T-cell (primary cell): ENCODE data around the gene CYB561D2. TPM values are rescaled to one million over a fixed set of nuclear protein-coding genes. Genes with fewer than 3 reads are reported as not detected.

Experiments used
- ATAC-seq, 4 experiments: fragments of 200-7000 bp in 3 of 4; fragments of 150-1000 bp in 1 of 4; cut with Tn5 transposase; replicated peaks in 1 of 4; 1 replicate in 3 of 4; 2 replicates in 1 of 4; pipeline ENCODE4 v1.10.0; 2021; ENCODE audit warnings: moderate library complexity in 3 of 4, mild to moderate bottlenecking in 2 of 4, moderate number of reproducible peaks in 1 of 4
- CTCF ChIA-PET, 2 donors: fragments of 300-600 bp; sonication (Branson Sonifier 250); formaldehyde crosslinking; loops; one replicate each; lab custom pipeline; 2022; ENCODE audit warnings: antibody characterized with exemption in 2 of 2; lab: Charles Lee
- POLR2A ChIA-PET, 2 donors: fragments of 300-600 bp; sonication (Branson Sonifier 250); formaldehyde crosslinking; loops; one replicate each; lab custom pipeline; 2022; ENCODE audit warnings: antibody characterized with exemption in 2 of 2; lab: Charles Lee
- DNase-seq, 35 experiments: peaks; one replicate each; pipeline versions ENCODE4 v3.0.0 to v3.0.0-alpha.2; 2013 to 2023
- H3K27ac ChIP-seq: one replicate; pipeline ENCODE4 v1.5.1; 2013; ENCODE audit warnings: low read length
- H3K27me3 ChIP-seq, 2 experiments: replicated peaks in 1 of 2; 1 replicate in 1 of 2; 2 replicates in 1 of 2; pipeline versions ENCODE4 v1.6.1 to v1.7.0; 2013; ENCODE audit warnings: low read length in 1 of 2, mixed read lengths in 1 of 2; ENCODE audit not compliant: control insufficient read depth in 2 of 2, insufficient read depth in 2 of 2; ENCODE audit errors: extremely low read depth in 1 of 2
- H3K36me3 ChIP-seq, 2 donors: 1 replicate in 1 of 2; 2 replicates in 1 of 2; pipeline versions ENCODE4 v1.6.1 to v1.7.0; 2013; ENCODE audit warnings: low read length in 1 of 2; ENCODE audit not compliant: control insufficient read depth in 2 of 2, insufficient read depth in 1 of 2; ENCODE audit errors: extremely low read depth in 1 of 2
- H3K4me1 ChIP-seq, 2 experiments: 1 replicate in 1 of 2; 2 replicates in 1 of 2; pipeline versions ENCODE4 v1.6.1 to v1.7.0; 2013; ENCODE audit warnings: low read length in 2 of 2, mixed read lengths in 1 of 2; ENCODE audit not compliant: insufficient read depth in 2 of 2, control insufficient read depth in 1 of 2; ENCODE audit errors: extremely low read depth in 1 of 2
- H3K4me3 ChIP-seq, 2 donors: 1 replicate in 1 of 2; 2 replicates in 1 of 2; pipeline versions ENCODE4 v1.5.1 to v1.7.0; 2013; ENCODE audit warnings: mild to moderate bottlenecking in 2 of 2, low read length in 1 of 2, moderate library complexity in 1 of 2; ENCODE audit not compliant: control insufficient read depth in 1 of 2; ENCODE audit errors: extremely low read depth in 1 of 2
- H3K9me3 ChIP-seq: 2 replicates; pipeline ENCODE4 v1.7.0; 2013
- H3K27ac Mint-ChIP-seq, 2 donors: one replicate each; pipeline ENCODE4 v1.8.0; 2020 to 2021; ENCODE audit warnings: mild to moderate bottlenecking in 2 of 2, mixed read lengths in 2 of 2
- H3K27me3 Mint-ChIP-seq, 2 donors: one replicate each; pipeline ENCODE4 v1.8.0; 2021 to 2022; ENCODE audit warnings: mixed read lengths in 2 of 2
- H3K36me3 Mint-ChIP-seq: one replicate; pipeline ENCODE4 v1.8.0; 2021; ENCODE audit warnings: mixed read lengths
- H3K4me1 Mint-ChIP-seq, 3 donors: one replicate each; pipeline ENCODE4 v1.8.0; 2020 to 2022; ENCODE audit warnings: mixed read lengths in 3 of 3, mild to moderate bottlenecking in 1 of 3
- H3K4me3 Mint-ChIP-seq, 3 donors: one replicate each; pipeline ENCODE4 v1.8.0; 2020 to 2022; ENCODE audit warnings: mild to moderate bottlenecking in 3 of 3, mixed read lengths in 3 of 3, moderate library complexity in 3 of 3
- H3K9me3 Mint-ChIP-seq, 3 donors: one replicate each; pipeline ENCODE4 v1.8.0; 2020 to 2022; ENCODE audit warnings: mixed read lengths in 3 of 3
- WGBS: methylation state at CpG from one replicate; pipeline ENCODE4 v1.1.5; 2013; ENCODE audit warnings: missing lambda C conversion rate; ENCODE audit not compliant: insufficient coverage; 5-methylcytosine and 5-hydroxymethylcytosine counted together
- total RNA-seq, 35 experiments: library from RNA in 6 of 35; stranded (reverse) in 6 of 35; fragments of 120-200 nt in 1 of 35; gene quantifications; one replicate each; pipeline versions ENCODE4 v1.2.1 to v1.2.4 and lab custom pipeline; 2013 to 2026

The CYB561D2 gene
- total RNA-seq, 5 donors from 2014 or later (not counting 1 experiment from before 2014, with no cell fraction given), result 25.7 to 45.3 (median 32.7) TPM

DNA sequence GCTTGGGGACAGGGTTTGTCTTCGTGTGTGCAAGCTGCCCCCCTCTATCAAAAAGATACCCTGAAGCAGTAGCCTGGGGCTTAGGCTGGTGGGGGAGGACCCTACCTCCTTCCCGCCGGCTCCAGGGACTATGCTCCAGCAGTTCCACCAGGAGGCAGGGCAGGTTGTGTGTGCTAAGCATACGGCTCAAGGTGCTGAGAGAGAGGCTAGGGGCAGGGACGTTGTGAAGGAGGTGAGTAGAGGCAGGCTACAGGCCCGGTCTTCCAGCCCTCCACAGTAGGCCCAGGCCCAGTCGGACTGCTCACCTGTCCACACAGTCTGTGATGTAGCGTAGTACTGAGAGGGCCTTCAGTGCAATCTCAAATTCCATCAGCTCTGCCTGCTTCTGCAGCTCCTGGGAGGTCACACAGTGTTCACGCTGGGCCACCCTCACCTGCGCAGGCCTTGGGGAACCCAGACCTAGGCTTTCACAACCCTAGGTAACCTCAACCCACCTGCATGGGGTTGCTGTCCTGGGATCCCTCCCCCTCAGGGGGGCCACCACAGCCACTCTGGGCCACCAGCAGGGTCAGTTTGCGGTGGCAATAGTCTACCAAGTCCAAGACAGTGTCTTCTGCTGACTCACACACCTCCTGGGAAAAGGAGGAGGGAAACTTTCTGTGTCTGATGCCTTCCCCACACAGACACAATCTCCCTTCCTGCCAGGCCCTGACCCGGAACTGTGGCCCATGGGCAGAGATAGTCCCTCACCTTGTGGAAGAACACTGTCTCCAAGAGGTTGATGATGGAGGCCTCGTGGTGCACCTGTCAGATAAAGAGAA lies 7.6 kb upstream of the CYB561D2 start:
- Mint-ChIP-seq H3K27ac (peak overlapping the region; percentile 87 to 94), H3K9me3 (no peaks in the 10 kb centered on the region), H3K27me3 (no peaks in the 10 kb centered on the region), H3K36me3 (peaks cover 3% of the 10 kb centered on the region), H3K4me3 (no peak overlapping the region), H3K4me1 (peaks cover 42 to 63% (median 55%) of the 10 kb centered on the region in 3 donors)
- Histone ChIP-seq H3K9me3 (no peaks in the 10 kb centered on the region), H3K27ac (no peak overlapping the region), H3K4me3 (no peak overlapping the region), H3K4me1 (peaks cover 23 to 80% of the 10 kb centered on the region in 2 experiments), H3K36me3 (peaks cover 0 to 8% of the 10 kb centered on the region in 2 donors), H3K27me3 (no peaks in the 10 kb centered on the region)
- no peak for DNase-seq
- ChIA-PET CTCF (no interaction called here), POLR2A (no interaction called here)
- WGBS, result 94% methylated on average over 7 of the region's 13 CpGs
- ATAC-seq, result no peak

DNA sequence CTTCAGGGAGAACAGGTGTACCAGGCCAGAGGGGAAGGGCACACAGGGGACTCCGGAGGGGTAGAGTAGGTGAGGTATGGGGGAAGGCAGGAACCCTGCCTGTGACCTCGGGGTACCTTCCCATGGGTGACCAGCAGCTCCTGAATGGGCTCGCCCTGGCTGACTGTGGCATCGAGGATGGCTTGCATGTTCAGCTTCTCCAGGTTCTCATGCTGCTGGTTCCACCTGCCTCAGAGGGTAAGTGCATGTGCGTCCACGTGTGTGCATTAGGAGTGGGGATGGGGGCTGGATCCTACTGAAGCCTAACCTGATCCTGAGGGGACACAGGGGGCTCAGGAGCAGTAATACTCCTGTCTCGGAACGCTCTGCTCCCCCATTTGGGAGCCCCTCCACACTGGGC lies 5.7 kb upstream of the CYB561D2 start:
- no peaks in the 10 kb centered on the region for H3K9me3 ChIP-seq
- ATAC-seq (no peak), DNase-seq (no peak)
- H3K36me3 ChIP-seq, result peaks cover 0 to 19% of the 10 kb centered on the region in 2 donors
- no peak overlapping the region for H3K27ac ChIP-seq
- no peaks in the 10 kb centered on the region for H3K27me3 Mint-ChIP-seq
- H3K27me3 ChIP-seq, result no peaks in the 10 kb centered on the region
- peak overlapping the region in 1 of 2 donors; percentile 2 for H3K27ac Mint-ChIP-seq
- H3K4me3 Mint-ChIP-seq, result peak overlapping the region in 2 of 3 donors; percentile 9 to 74
- peaks cover 40 to 63% (median 55%) of the 10 kb centered on the region in 3 donors for H3K4me1 Mint-ChIP-seq
- CTCF ChIA-PET, result interaction anchor here in 1 of 2 donors (1.1 kb wide), 1 partner anchor 11 kb away, joined by 3 read pairs; no protein-coding TSS in a partner anchor
- no peaks in the 10 kb centered on the region for H3K9me3 Mint-ChIP-seq
- H3K36me3 Mint-ChIP-seq, result peaks cover 14% of the 10 kb centered on the region
- no peak overlapping the region for H3K4me3 ChIP-seq
- H3K4me1 ChIP-seq, result peaks cover 20 to 80% of the 10 kb centered on the region in 2 experiments
- WGBS, result 87% methylated on average over 8 of the region's 8 CpGs
- POLR2A ChIA-PET, result no interaction called here

DNA sequence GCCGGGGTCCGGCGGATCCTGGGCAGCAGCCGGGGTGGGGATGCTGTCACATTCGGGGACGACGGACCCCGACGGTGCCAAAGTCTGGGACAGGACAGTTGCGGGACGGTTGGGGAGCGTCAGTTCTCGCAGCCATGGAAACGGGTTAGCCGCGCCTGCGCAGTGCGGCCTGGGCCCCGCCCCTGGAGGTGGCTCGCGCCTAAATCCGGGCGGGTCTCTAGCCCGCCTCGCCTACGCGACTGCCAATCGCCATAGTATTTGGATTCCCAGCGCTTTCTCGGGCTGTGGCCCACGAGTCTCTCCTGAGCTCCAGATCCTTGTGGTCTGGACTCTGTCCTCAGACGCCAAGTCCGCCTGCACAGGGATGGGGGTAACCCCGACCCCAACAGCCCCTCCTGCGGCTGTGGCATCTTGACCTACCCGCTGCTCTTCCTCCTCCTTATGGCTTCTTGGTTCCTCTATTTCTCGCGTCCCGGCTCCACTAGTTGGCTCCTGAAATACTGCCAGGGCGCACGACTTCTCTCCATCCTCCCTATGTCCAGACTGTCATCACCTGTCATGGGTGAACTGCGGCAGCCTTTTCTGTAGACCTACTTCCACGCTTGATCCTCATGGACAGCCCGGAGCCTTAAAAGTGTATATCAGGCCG lies 5.0 kb upstream of the CYB561D2 start, which contains the start of gene ZMYND10:
Gene ZMYND10 (minus strand): TSS at position 147 of the 649 bp plus-strand sequence. CDS start 153 bp downstream, outside the sequence.
- H3K27ac Mint-ChIP-seq, result peak within 1 kb of the TSS; percentile 52 to 58
- peak; percentile 30 to 86 (median 65) for DNase-seq
- CTCF ChIA-PET, result interaction anchor here in 1 of 2 donors (0.6 kb wide), 1 partner anchor 9 kb away, joined by 3 read pairs; no protein-coding TSS in a partner anchor
- POLR2A ChIA-PET, result no interaction called here
- Histone ChIP-seq H3K4me1 (peaks cover 19 to 79% of the 10 kb centered on the region in 2 experiments), H3K27ac (no peak within 1 kb of the TSS), H3K27me3 (no peaks in the 10 kb centered on the region), H3K9me3 (no peaks in the 10 kb centered on the region), H3K36me3 (peaks cover 0 to 19% of the 10 kb centered on the region in 2 donors), H3K4me3 (peak within 1 kb of the TSS; percentile 20 to 36)
- 16% methylated on average over 43 of the region's 45 CpGs for WGBS
- H3K9me3 Mint-ChIP-seq, result no peaks in the 10 kb centered on the region
- H3K4me3 Mint-ChIP-seq, result peak within 1 kb of the TSS; percentile 32 to 74 (median 49)
- no peaks in the 10 kb centered on the region for H3K27me3 Mint-ChIP-seq
- peaks cover 16% of the 10 kb centered on the region for H3K36me3 Mint-ChIP-seq
- H3K4me1 Mint-ChIP-seq, result peaks cover 46 to 66% (median 60%) of the 10 kb centered on the region in 3 donors
- peak; percentile 14 to 48 (median 22) for ATAC-seq

DNA sequence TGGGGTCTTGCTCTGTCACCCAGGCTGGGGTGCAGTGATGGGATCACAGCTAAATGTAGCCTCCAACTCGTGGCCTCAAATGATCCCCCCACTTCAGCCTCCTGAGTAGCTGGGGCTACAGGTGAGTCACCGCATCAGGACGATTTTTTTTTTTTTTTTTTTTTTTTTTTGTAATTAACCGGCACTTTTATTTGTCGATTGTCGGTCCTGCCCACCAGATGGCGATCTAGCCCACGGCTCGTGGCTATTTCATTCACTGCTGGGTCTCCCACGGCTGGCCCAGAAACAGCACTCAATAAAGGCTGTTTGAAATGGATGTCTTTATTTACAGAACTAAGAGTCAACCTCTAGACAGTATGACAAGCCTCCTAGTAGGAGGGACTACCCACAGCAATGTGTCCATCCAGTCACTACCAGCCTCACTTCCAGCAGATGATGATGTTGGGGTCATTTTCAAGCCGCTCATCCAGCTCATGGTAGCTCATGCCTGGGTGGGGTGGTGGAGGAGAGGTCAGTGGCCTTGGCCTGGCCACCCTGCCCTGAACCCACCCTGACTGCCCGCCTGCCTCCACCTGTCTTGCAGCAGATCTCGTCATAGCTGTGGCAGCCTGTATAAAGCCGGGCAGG lies 3.4 kb upstream of the CYB561D2 start:
- no peak overlapping the region for H3K27ac ChIP-seq
- peaks cover 16% of the 10 kb centered on the region for H3K36me3 Mint-ChIP-seq
- no peaks in the 10 kb centered on the region for H3K27me3 ChIP-seq
- H3K27ac Mint-ChIP-seq, result peak overlapping the region; percentile 63 to 68
- H3K4me1 Mint-ChIP-seq, result peaks cover 56 to 71% (median 63%) of the 10 kb centered on the region in 3 donors
- ChIA-PET POLR2A (interaction anchor here in 1 of 2 donors (0.6 to 0.7 kb wide), 2 partner anchors 11 to 18 kb away, joined by 3 to 8 read pairs; no protein-coding TSS in a partner anchor), CTCF (interaction anchor here in 1 of 2 donors (0.6 to 1.8 kb wide), 14 partner anchors 9 to 292 kb away, joined by 3 to 13 read pairs (median 4); partner anchors contain the start of genes CISH and TUSC2)
- H3K4me3 ChIP-seq, result no peak overlapping the region
- H3K9me3 Mint-ChIP-seq, result no peaks in the 10 kb centered on the region
- peaks cover 22 to 76% of the 10 kb centered on the region in 2 experiments for H3K4me1 ChIP-seq
- no peaks in the 10 kb centered on the region for H3K9me3 ChIP-seq
- ATAC-seq (no peak), DNase-seq (peak; percentile 47 to 90 (median 71))
- WGBS, result 98% methylated on average over 4 of the region's 14 CpGs
- peaks cover 0 to 22% of the 10 kb centered on the region in 2 donors for H3K36me3 ChIP-seq
- H3K27me3 Mint-ChIP-seq, result no peaks in the 10 kb centered on the region
- peak overlapping the region in 2 of 3 donors; percentile 6 to 74 for H3K4me3 Mint-ChIP-seq

DNA sequence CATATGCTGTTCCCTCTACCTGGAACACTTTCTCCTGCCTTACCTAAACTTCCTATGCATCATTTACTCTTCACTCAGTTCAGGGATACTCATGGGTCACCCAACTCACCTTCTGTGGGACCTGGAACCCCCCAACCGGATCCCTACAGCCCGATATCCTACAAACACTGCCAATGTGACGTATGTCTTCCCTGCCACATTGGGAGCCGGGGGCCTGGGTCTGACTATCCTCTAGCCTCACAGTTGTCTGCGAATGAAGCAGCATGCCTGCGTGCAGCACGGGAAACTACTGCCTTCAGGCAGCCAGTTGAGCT lies 492 bp upstream of the CYB561D2 start:
- ChIA-PET POLR2A (interaction anchor here (0.5 to 0.8 kb wide), 3 partner anchors 13 to 49 kb away, joined by 3 to 6 read pairs (median 5); no protein-coding TSS in a partner anchor), CTCF (interaction anchor here in 1 of 2 donors (1.0 to 2.1 kb wide), 8 partner anchors 9 to 261 kb away, joined by 3 to 10 read pairs (median 3); partner anchors contain the start of genes CISH, HYAL3, NAA80 and RASSF1)
- Mint-ChIP-seq H3K4me1 (peaks cover 67 to 69% (median 69%) of the 10 kb centered on the region in 3 donors), H3K27ac (peak overlapping the region; percentile 99 to 100), H3K4me3 (peak overlapping the region; percentile 94 to 99 (median 97)), H3K9me3 (no peaks in the 10 kb centered on the region), H3K27me3 (no peaks in the 10 kb centered on the region), H3K36me3 (peaks cover 21% of the 10 kb centered on the region)
- Histone ChIP-seq H3K27ac (peak overlapping the region; percentile 89), H3K4me1 (peaks cover 22 to 70% of the 10 kb centered on the region in 2 experiments), H3K27me3 (no peaks in the 10 kb centered on the region), H3K4me3 (peak overlapping the region; percentile 88 to 96), H3K9me3 (no peaks in the 10 kb centered on the region), H3K36me3 (peaks cover 3 to 46% of the 10 kb centered on the region in 2 donors)
- 6% methylated on average over 6 of the region's 7 CpGs for WGBS
- DNase-seq (no peak), ATAC-seq (no peak)
